PC-9 (cell line): ENCODE results near the gene KRT222. TPM values are rescaled to one million over a fixed set of nuclear protein-coding genes. Genes with fewer than 3 reads are reported as not detected.
A peak's percentile ranks its signal among the peaks of the same experiment; 100 is the strongest.

ENCODE experiments used
- BruUV-seq: library from RNA; stranded (reverse); fragments of 400-500 nt; replicated peaks from 2 replicates; lab custom pipeline; 2021; lab: Mats Ljungman, UMichigan
- CTCF ChIA-PET: fragments of 300-600 bp; sonication (Branson Sonifier 250); formaldehyde crosslinking; loops from one replicate; lab custom pipeline; 2022; ENCODE audit warnings: antibody characterized with exemption; lab: Charles Lee
- POLR2A ChIA-PET: fragments of 300-600 bp; sonication (Branson Sonifier 250); formaldehyde crosslinking; loops from one replicate; lab custom pipeline; 2022; ENCODE audit warnings: antibody characterized with exemption; ENCODE audit not compliant: unreplicated experiment; lab: Charles Lee
- DNase-seq, 2 experiments: peaks; one replicate each; pipeline versions ENCODE4 v3.0.0 to v3.0.0-alpha.2; 2015 to 2022; ENCODE audit warnings: mixed read lengths in 1 of 2
- H2AFZ ChIP-seq: fragments of 200-600 bp; sonication (generic); 2 replicates; pipeline ENCODE4 v1.8.1; 2017; ENCODE audit warnings: antibody characterized with exemption
- H3F3A ChIP-seq: fragments of 200-600 bp; sonication (generic); 2 replicates; pipeline ENCODE4 v1.8.1; 2017; ENCODE audit warnings: antibody characterized with exemption, mild to moderate bottlenecking, low read depth; ENCODE audit not compliant: insufficient read depth
- H3K27ac ChIP-seq: fragments of 200-600 bp; sonication (generic); 2 replicates; pipeline ENCODE4 v1.6.1; 2016; ENCODE audit warnings: mixed run types
- H3K27me3 ChIP-seq: fragments of 200-600 bp; sonication (generic); 2 replicates; pipeline ENCODE4 v1.6.1; 2016; ENCODE audit warnings: low read depth, mixed run types; ENCODE audit not compliant: insufficient read depth
- H3K36me3 ChIP-seq: fragments of 200-600 bp; sonication (generic); 2 replicates; pipeline ENCODE4 v1.6.1; 2016; ENCODE audit warnings: low read depth, mixed run types
- H3K4me1 ChIP-seq: fragments of 200-600 bp; sonication (generic); replicated peaks from 2 replicates; pipeline ENCODE4 v1.6.1; 2016; ENCODE audit warnings: mixed run types; ENCODE audit not compliant: insufficient read depth
- H3K4me2 ChIP-seq: fragments of 200-600 bp; sonication (generic); 2 replicates; pipeline ENCODE4 v1.6.1; 2017; ENCODE audit warnings: mixed run types
- H3K4me3 ChIP-seq: fragments of 200-600 bp; sonication (generic); 2 replicates; pipeline ENCODE4 v1.6.1; 2016; ENCODE audit warnings: mixed run types
- H3K79me2 ChIP-seq: fragments of 200-600 bp; sonication (generic); 2 replicates; pipeline ENCODE4 v1.6.1; 2017; ENCODE audit warnings: low read depth, mixed run types
- H3K9me2 ChIP-seq: fragments of 200-600 bp; sonication (generic); 2 replicates; pipeline ENCODE4 v1.8.1; 2017; ENCODE audit warnings: mild to moderate bottlenecking; ENCODE audit not compliant: insufficient read depth
- H3K9me3 ChIP-seq: fragments of 200-600 bp; sonication (generic); 2 replicates; pipeline ENCODE4 v1.8.1; 2016; ENCODE audit warnings: low read depth; ENCODE audit not compliant: insufficient read depth
- H4K20me1 ChIP-seq: fragments of 200-600 bp; sonication (generic); 2 replicates; pipeline ENCODE4 v1.8.1; 2017; ENCODE audit not compliant: insufficient read depth
- EZH2 ChIP-seq: fragments of 200-600 bp; sonication (generic); IDR thresholded peaks from 2 replicates; pipeline ENCODE4 v1.8.0; 2017; ENCODE audit warnings: antibody characterized with exemption, low read depth
- intact Hi-C: fragments of 100-400 bp; cut with micrococcal nuclease; formaldehyde crosslinking; loops from one replicate; pipeline ENCODE4 v1.10.0; 2022; ENCODE audit not compliant: unreplicated experiment
- total RNA-seq: library from RNA; stranded (reverse); gene quantifications from 2 replicates; pipeline ENCODE4 v1.2.3, GENCODE V29; 2021
- TF ChIP-seq, protein P1 (sequence below): fragments of 200-600 bp; sonication (generic); conservative IDR thresholded peaks from 2 replicates; pipeline ENCODE4 v1.6.1; 2017; ENCODE audit warnings: mixed run types, antibody characterized with exemption, mild to moderate bottlenecking, moderate library complexity

KRT222 gene
- total RNA-seq, 1 experiment from 2014 or later = not detected

GRCh38 chr17:40696651-40697072, 31.7 kb upstream of the KRT222 start:
- Histone ChIP-seq H3K4me2 (peak overlapping the region; percentile 13; the same call in 1 of the 2 replicates), H2AFZ (0 out of 2 replicates have a peak overlapping the region, but pooled peaks have one; percentile 20), H3K79me2 (no peaks in the 10 kb centered on the region), H3K36me3 (no peaks in the 10 kb centered on the region), H3K27ac (peak overlapping the region; percentile 42), H3F3A (peaks cover 35% of the 10 kb centered on the region), H3K9me3 (no peaks in the 10 kb centered on the region), H3K4me3 (no peak overlapping the region), H4K20me1 (no peaks in the 10 kb centered on the region), H3K9me2 (no peaks in the 10 kb centered on the region), H3K27me3 (no peaks in the 10 kb centered on the region), H3K4me1 (peaks cover 40% of the 10 kb centered on the region)
- TF ChIP-seq, protein P1, sequence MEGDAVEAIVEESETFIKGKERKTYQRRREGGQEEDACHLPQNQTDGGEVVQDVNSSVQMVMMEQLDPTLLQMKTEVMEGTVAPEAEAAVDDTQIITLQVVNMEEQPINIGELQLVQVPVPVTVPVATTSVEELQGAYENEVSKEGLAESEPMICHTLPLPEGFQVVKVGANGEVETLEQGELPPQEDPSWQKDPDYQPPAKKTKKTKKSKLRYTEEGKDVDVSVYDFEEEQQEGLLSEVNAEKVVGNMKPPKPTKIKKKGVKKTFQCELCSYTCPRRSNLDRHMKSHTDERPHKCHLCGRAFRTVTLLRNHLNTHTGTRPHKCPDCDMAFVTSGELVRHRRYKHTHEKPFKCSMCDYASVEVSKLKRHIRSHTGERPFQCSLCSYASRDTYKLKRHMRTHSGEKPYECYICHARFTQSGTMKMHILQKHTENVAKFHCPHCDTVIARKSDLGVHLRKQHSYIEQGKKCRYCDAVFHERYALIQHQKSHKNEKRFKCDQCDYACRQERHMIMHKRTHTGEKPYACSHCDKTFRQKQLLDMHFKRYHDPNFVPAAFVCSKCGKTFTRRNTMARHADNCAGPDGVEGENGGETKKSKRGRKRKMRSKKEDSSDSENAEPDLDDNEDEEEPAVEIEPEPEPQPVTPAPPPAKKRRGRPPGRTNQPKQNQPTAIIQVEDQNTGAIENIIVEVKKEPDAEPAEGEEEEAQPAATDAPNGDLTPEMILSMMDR = no peak
- TF ChIP-seq EZH2 = no peak
- POLR2A ChIA-PET = no interaction called here
- no TSS peak for BruUV-seq
- intact Hi-C loops = no loop called here
- DNase-seq = peak in 1 of 2 experiments; percentile 84
- CTCF ChIA-PET = no interaction called here

DNA sequence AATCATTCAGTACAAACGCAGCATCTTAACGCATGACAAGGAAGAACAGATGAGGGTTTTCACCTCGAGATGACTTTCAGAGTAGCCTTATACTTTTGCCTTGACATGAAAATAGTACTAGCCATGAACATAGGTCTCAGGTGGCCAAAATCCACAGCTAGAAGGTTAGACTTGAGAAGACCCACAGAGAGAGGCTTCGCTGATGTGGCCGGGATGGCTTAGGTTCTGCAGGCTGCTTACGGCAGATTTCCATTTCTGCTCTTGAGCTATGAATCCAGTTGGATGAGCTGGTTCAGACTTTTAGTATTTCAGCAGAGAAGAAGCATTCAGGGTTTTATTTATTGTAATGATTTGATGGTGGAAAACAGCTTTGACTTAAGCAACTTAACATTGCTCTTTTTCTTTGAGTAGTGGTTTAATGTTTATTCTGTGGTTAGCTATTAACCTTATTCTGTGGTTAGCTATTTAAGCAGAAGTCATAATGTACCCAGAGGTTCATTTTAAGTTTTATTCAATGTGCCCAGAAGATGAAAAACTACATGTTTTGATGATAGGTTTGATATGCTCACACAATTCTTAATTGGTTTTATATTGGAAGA, 31.0 kb upstream of the KRT222 start:
- H3K9me2 ChIP-seq = no peaks in the 10 kb centered on the region
- H3K4me3 ChIP-seq = no peak overlapping the region
- no TSS peak for BruUV-seq
- ChIA-PET CTCF (interaction anchor here (0.7 kb wide), 1 partner anchor 8 kb away, joined by 3 read pairs; no protein-coding TSS in a partner anchor), POLR2A (no interaction called here)
- H3K4me2 ChIP-seq = no peak overlapping the region
- H3K36me3 ChIP-seq = no peaks in the 10 kb centered on the region
- TF ChIP-seq, protein P1 = no peak
- no peak for TF ChIP-seq EZH2
- peak in 1 of 2 experiments; percentile 48 for DNase-seq
- peak overlapping the region; percentile 42 for H3K27ac ChIP-seq
- peaks cover 40% of the 10 kb centered on the region for H3K4me1 ChIP-seq
- no peaks in the 10 kb centered on the region for H3K27me3 ChIP-seq
- H3F3A ChIP-seq = peaks cover 35% of the 10 kb centered on the region
- H2AFZ ChIP-seq = no peak overlapping the region
- H3K79me2 ChIP-seq = no peaks in the 10 kb centered on the region
- H3K9me3 ChIP-seq = no peaks in the 10 kb centered on the region
- intact Hi-C loops = no loop called here
- no peaks in the 10 kb centered on the region for H4K20me1 ChIP-seq

- POLR2A ChIA-PET = interaction anchor here (0.5 to 0.6 kb wide), 5 partner anchors 47 to 709 kb away, joined by 3 to 5 read pairs (median 4); partner anchors contain the start of gene SMARCE1
- no peak overlapping the region for H3K4me3 ChIP-seq
- H3K4me1 ChIP-seq = peaks cover 40% of the 10 kb centered on the region
- no peaks in the 10 kb centered on the region for H4K20me1 ChIP-seq
- H2AFZ ChIP-seq = no peak overlapping the region
- no peaks in the 10 kb centered on the region for H3K9me3 ChIP-seq
- peak overlapping the region; percentile 78 for H3K27ac ChIP-seq
- peak overlapping the region; percentile 52 for H3K4me2 ChIP-seq
- TF ChIP-seq, protein P1 = no peak
- TF ChIP-seq EZH2 = no peak
- H3F3A ChIP-seq = peaks cover 35% of the 10 kb centered on the region
- peak; percentile 59 to 97 for DNase-seq
- H3K27me3 ChIP-seq = no peaks in the 10 kb centered on the region
- CTCF ChIA-PET = interaction anchor here (0.7 kb wide), 1 partner anchor 550 kb away, joined by 3 read pairs; no protein-coding TSS in a partner anchor
- no peaks in the 10 kb centered on the region for H3K79me2 ChIP-seq
- no TSS peak for BruUV-seq
- intact Hi-C loops = loop anchor here (5.0 kb wide), 1 partner anchor 47 kb away; the partner anchor contains the start of gene SMARCE1
- no peaks in the 10 kb centered on the region for H3K9me2 ChIP-seq
- no peaks in the 10 kb centered on the region for H3K36me3 ChIP-seq
Observed at GRCh38 chr17:40694584-40694983, 29.6 kb upstream of the KRT222 start.
